Astrocyte of the spinal cord (primary cell): Measurements from ENCODE around the gene PAPPA2.

Experiments used
- DNase-seq: peaks from one replicate; pipeline ENCODE4 v3.0.0; 2011; ENCODE audit warnings: low read depth, low spot score
- H3K4me3 ChIP-seq: 2 replicates; pipeline ENCODE4 v1.5.1; 2011; ENCODE audit warnings: low read depth, mild to moderate bottlenecking, low read length, moderate library complexity
- in situ Hi-C: cut with HindIII; loops from 2 replicates; pipeline ENCODE4 v1.10.0; 2017; ENCODE audit warnings: low sequenced_read_pairs
- TF ChIP-seq, protein P1 (sequence below): IDR thresholded peaks from 2 replicates; pipeline ENCODE4 v1.5.1; 2012; ENCODE audit warnings: low read depth, mild to moderate bottlenecking, low read length, inconsistent platforms

PAPPA2 gene

DNA sequence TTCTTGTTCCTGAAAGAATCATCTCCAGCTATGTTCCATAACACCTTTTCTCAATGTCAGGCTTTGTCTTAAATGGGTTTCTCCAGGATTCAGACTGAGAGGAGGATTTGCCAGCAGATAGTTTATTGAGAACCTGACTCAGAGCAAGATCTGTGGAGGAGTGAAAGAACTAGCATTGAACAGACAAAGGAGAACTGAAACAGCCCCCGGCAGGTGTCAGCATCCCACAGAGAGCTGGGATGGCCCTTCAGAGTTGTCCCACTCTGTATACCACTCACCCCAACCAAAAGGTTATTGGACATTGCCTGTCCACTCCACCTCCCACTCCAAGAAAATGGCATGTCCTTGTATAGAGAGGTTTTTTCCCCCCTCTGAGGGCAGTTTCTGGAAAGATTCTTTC, 270.7 kb downstream of the PAPPA2 start:
- DNase-seq, result no peak
- TF ChIP-seq, protein P1, sequence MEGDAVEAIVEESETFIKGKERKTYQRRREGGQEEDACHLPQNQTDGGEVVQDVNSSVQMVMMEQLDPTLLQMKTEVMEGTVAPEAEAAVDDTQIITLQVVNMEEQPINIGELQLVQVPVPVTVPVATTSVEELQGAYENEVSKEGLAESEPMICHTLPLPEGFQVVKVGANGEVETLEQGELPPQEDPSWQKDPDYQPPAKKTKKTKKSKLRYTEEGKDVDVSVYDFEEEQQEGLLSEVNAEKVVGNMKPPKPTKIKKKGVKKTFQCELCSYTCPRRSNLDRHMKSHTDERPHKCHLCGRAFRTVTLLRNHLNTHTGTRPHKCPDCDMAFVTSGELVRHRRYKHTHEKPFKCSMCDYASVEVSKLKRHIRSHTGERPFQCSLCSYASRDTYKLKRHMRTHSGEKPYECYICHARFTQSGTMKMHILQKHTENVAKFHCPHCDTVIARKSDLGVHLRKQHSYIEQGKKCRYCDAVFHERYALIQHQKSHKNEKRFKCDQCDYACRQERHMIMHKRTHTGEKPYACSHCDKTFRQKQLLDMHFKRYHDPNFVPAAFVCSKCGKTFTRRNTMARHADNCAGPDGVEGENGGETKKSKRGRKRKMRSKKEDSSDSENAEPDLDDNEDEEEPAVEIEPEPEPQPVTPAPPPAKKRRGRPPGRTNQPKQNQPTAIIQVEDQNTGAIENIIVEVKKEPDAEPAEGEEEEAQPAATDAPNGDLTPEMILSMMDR, result no peak
- no peak overlapping the region for H3K4me3 ChIP-seq
- in situ Hi-C loops, result no loop called here

DNA sequence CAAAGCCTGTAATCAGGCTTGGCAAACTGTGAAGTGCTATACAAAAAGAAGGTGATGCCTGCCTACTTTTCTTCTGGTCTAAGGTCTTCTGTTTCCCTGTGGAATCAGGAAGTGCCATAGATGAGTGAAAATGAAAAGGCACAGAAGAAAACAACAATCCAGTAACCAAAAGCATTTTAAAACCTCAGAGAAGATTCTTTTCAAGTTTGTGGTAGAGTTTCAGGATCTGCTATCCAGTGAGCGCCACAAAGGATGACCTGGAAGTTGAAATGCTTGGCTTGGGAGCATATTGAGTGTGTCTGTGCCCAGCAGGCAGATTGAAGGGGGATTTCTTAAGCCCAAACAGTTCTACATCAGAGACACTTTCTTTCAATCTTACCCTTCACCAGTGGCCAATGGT, 272.2 kb downstream of the PAPPA2 start:
- TF ChIP-seq, protein P1, result no peak
- no peak overlapping the region for H3K4me3 ChIP-seq
- peak; percentile 2 for DNase-seq
- in situ Hi-C loops, result no loop called here

DNA sequence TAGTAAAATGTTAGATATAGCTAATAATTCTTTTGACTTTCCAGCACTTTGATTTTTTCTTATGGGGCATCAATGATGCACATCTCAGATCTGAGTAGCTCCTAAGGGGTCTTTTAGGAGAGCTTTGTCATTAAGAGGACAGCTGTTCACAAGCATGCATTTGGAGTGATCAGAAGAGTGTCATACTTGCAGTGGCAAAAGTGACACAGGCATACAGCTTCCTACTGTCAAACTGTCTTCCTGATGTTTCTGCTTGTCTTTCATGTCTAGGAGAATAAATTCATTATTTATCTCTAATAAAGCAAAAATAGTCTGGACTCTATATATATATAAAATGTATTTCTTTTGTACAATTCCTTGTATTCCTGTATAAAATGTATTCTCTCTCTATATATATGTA, 273.0 kb downstream of the PAPPA2 start:
- TF ChIP-seq, protein P1, result no peak
- no peak for DNase-seq
- H3K4me3 ChIP-seq, result no peak overlapping the region
- in situ Hi-C loops, result no loop called here

DNA sequence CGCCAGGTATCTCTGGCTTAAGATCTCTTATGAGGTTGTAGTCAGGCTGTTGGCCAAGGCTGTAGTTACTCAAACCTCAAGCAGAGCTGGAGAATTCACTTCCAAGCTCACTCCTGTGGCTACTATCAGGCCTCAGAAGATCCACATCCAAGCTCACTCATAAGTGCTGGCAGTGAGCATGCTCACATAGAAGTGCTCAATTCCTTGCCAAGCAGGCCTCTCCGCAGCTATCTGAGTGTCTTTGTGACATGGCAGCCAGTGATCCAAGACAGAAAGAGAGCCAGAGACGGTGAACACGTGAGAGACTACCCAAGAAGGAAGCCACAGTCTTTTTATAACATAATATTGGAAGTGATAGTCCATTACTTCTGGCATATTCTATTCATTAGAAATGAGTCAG, 278.2 kb downstream of the PAPPA2 start:
- in situ Hi-C loops, result no loop called here
- H3K4me3 ChIP-seq, result no peak overlapping the region
- TF ChIP-seq, protein P1, result no peak
- no peak for DNase-seq

DNA sequence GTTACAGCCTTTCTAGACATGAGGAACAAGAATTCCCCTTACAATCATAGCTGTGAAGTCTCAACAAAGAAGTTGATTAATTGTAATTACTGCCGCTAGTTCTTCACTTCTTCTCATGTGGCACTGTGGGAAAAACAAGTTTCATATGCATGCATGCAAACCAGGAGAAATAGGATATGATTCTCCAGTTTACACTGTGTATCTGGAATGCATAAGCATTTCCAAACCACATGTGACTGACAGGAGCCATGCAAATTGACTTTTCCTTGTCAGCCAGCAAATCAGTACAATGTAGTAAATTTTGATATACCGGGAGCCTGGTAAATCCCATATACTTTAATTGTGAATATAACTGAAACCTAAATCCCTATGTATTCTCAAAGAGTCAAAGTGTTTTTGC, 279.3 kb downstream of the PAPPA2 start:
- no peak for DNase-seq
- in situ Hi-C loops, result no loop called here
- H3K4me3 ChIP-seq, result no peak overlapping the region
- TF ChIP-seq, protein P1, result no peak

DNA sequence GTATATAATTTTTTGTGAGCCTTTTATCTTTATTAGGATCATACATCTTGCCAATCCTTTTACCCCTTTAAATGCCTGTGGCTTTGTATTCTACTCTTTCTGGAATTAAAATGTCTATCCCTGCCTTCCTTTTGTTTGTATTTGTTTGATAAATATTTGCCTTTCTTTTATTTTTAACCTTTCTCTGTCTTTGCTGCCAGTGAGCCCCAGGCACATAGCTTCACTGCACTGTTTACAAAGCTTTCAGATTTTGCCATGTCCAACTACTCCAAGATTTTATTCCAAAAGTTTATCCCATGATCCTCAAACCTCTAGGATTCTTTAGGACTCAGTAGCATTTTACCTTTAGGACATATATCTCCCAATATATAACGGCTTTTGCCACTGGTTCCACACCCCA, 281.2 kb downstream of the PAPPA2 start:
- H3K4me3 ChIP-seq, result no peak overlapping the region
- no peak for DNase-seq
- in situ Hi-C loops, result no loop called here
- TF ChIP-seq, protein P1, result no peak

DNA sequence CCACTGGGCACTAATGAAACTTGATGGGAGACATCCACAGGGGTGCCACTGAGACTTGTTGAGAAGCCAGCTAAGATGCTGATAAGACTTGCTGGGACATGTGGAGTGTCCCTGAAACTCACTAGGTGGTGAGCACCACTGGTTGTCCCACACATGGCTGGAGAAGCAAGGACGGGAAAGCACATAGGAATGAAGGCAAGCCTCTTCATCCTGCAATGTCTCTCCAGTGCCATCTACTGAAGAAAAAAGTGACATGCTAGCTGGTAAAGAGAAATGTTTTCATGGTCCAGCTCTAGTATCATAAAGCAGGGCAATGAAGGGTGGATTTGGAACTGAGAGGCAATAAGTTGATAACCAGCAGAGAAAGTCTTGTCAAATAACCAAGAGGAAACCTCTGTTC, 283.0 kb downstream of the PAPPA2 start:
- H3K4me3 ChIP-seq, result no peak overlapping the region
- no peak for DNase-seq
- TF ChIP-seq, protein P1, result no peak
- in situ Hi-C loops, result no loop called here
